H54 (cell line): ENCODE results near the gene AFF2.
"Not testable (repeated sequence)": the region's sequence is repeated elsewhere in the genome, so short reads cannot be mapped to it uniquely, and the experiment has no call there.

Experiments used
- DNase-seq: peaks from one replicate; pipeline ENCODE4 v3.0.0; 2011; ENCODE audit warnings: low spot score, mixed read lengths; ENCODE audit not compliant: insufficient read length
- FAIRE-seq: peaks from 3 replicates; lab custom pipeline; 2011; peaks lifted over from hg19 to GRCh38; lab: Jason Lieb, UNC
- POLR2A ChIP-seq: IDR thresholded peaks from 2 replicates; pipeline ENCODE4 v1.6.1; 2011; ENCODE audit warnings: low read depth, mild to moderate bottlenecking, low read length

The AFF2 gene

GRCh38 chrX:148871422-148872160, 371.2 kb downstream of the AFF2 start:
- DNase-seq (no peak), FAIRE-seq (no peak)
- TF ChIP-seq POLR2A: no peak

GRCh38 chrX:148872161-148872535, 371.7 kb downstream of the AFF2 start:
- no peak for DNase-seq
- FAIRE-seq: no peak

DNA sequence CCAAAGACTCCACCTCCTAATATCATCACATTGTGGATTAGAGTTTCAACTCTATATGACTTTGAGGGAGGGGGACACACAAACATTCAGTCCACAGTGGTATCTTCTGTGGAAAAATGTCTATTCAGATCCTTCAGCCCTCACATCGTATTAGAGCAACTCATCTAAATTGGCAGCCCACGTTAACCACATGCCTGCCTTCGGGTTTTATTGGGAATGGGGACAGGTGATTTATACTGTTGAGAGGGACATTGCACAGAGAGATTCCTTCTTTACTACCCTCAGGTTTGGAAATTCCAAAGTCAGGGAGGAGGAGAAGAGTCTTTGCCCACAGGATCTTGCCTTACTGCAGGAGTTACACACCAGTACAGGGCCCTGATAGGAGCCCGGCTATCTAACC, 372.5 kb downstream of the AFF2 start:
- DNase-seq: no peak
- TF ChIP-seq POLR2A: no peak
- no peak for FAIRE-seq

More at GRCh38 chrX:148872161-148872535, 371.7 kb downstream of the AFF2 start:
- TF ChIP-seq POLR2A: no peak

DNA sequence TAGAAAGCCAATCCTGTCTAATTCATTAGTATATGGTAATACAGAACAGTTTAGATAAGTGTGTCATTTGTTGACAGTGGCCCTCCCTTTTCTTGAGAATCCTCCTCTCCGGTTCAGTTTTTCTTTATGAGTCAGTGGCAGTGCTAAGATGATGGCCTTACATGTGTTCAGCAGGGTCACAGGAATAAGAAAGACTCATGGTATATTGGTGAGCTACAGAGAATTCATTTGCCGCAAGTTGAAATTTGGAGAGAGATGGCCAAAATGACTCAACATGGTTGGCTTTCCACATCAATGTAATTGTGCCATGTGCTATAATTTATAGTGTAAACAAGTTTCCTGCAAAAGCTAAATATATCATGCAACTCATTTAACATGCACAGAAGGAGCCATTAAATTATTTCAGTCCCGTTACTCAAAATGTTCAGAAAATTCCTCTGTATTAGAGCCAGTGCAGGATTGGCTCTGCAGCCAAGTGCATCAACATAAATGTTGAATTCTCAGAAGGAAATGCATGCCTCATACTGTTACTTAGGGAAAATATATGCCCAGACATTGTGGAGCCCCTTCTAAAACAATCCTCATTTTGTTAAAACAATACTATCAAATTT, 374.3 kb downstream of the AFF2 start:
- DNase-seq (no peak), FAIRE-seq (no peak)
- no peak for TF ChIP-seq POLR2A

DNA sequence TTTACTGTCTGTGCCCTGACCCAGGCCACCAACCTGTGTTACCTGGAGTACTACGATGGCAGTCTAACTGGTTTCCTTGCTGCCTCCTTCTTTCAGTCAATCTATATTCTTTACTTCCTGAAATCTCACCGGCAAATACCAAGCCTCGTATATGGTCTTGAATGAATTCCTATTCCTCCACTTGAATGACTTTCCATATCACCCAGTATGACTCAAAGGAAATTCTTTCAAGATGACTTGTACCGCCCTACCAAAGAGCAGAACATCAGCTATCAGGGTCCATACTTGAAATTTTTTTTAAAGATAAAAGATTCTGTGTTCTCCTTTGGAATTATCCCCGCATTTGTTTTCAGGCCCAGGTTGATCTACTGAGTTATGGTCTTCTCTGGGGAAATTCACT, 378.0 kb downstream of the AFF2 start:
- DNase-seq (no peak), FAIRE-seq (no peak)
- TF ChIP-seq POLR2A: no peak

DNA sequence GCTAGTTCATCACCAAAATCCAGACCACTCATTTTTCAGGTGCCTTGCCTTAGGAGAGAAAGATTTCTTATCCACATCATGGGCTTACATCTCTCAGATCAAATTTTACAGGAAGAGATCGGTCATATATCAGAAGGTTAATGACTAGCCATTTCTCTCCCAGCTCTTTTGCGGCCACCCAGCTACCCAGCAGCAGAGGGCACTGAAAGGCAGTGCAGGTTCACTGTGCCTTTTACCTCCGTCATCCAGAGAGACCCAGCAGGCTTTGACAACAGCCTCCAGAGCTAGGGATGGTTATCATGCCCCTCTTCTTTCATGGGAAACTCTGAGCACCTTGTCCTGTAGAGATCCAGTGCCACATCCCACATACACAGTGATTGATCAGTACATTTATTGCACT, 384.8 kb downstream of the AFF2 start:
- FAIRE-seq (no peak), DNase-seq (no peak)
- TF ChIP-seq POLR2A: no peak

GRCh38 chrX:148893395-148893794, 393.0 kb downstream of the AFF2 start:
- DNase-seq (no peak), FAIRE-seq (no peak)
- TF ChIP-seq POLR2A: no peak

GRCh38 chrX:148902581-148902980, 402.2 kb downstream of the AFF2 start:
- no peak for DNase-seq
- no peak for TF ChIP-seq POLR2A
- no peak for FAIRE-seq

DNA sequence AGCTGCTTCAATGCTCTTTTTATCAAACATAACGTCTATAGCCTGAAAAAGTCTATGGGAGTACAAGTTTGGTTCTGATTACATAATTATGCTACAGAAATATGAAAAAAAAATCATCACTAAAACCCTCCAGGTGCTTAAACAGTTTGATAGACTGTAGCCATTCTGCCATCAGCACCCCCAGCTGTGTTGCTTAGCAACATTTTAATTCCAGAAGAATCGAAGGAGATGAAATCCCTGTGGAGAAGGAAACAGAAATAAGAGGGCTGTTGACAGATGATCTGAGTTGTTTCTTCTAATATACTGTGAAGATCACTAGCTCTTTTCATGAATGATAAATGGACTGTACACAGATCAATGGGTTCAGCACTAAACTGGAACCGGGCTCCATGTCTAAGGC, 402.8 kb downstream of the AFF2 start:
- DNase-seq: no peak
- no peak for FAIRE-seq
- TF ChIP-seq POLR2A: no peak

- FAIRE-seq (no peak), DNase-seq (no peak)
- TF ChIP-seq POLR2A: no peak
Observed at GRCh38 chrX:148904421-148905111, 404.1 kb downstream of the AFF2 start.

DNA sequence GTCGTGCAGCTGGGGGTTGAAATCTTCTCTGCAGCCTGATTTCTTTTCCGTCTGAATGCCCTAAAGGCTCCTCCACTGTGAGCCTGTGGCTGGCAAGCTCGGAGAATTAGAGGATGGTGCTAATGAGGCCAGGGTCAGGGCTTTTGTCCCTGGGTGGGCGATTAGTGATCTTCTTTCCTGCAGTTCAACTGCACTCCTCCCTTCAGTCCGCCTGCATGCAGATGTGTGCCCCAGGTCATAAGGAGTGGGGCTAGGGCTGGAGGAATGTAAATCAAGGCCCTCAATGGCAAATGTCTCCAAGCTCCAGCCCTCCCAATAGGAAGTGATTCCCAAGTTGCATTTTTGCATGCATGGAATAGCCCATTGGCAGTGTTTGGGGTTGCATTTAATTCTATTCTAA, 405.0 kb downstream of the AFF2 start:
- TF ChIP-seq POLR2A: no peak
- no peak for FAIRE-seq
- DNase-seq: no peak

GRCh38 chrX:148906628-148907027, 406.2 kb downstream of the AFF2 start:
- not testable (repeated sequence) for DNase-seq, FAIRE-seq

- no peak for TF ChIP-seq POLR2A
- FAIRE-seq (no peak), DNase-seq (no peak)
Observed at GRCh38 chrX:148909758-148910157, 409.3 kb downstream of the AFF2 start.

DNA sequence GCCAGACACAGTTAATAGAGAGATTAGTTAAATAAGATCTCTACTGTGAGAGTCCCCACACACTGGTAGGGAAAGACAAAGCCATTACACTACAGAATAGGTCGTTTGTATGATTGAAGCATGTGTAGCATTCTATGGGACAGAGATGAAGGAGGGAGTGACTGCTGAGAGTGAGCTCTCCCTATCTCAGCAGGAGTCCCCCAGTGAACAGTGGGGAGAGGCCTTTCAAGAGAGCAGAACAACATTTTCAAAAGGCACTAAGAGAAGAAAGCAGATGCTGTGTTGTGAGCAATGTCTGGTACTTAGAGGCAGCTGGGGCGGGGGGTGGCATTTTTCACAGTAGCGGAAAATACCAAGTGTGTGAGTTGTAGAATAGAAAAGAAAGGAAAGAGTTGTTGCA, 413.6 kb downstream of the AFF2 start:
- no peak for DNase-seq
- no peak for FAIRE-seq
- TF ChIP-seq POLR2A: no peak
